ENCODE measurements around the gene HSPA1L.
"Not testable (repeated sequence)": the region's sequence is repeated elsewhere in the genome, so short reads cannot be mapped to it uniquely, and the experiment has no call there.

HSPA1L gene

GRCh38 chr6:31847276-31847978 is 32.3 kb upstream of the HSPA1L start:
- Mint-ChIP-seq H3K9me3 (no peaks in the 10 kb centered on the region), H3K27me3 (no peaks in the 10 kb centered on the region), H3K36me3 (peaks cover 3% of the 10 kb centered on the region), H3K27ac (no peak overlapping the region), H3K4me3 (no peak overlapping the region), H3K4me1 (no peaks in the 10 kb centered on the region)
- DNase-seq (ENCODE audit: low spot score in 2 of 2) (no peak), ATAC-seq (ENCODE audit: low read depth) (no peak)

GRCh38 chr6:31844507-31844906 is 29.4 kb upstream of the HSPA1L start:
- H3K9me3 Mint-ChIP-seq, result no peaks in the 10 kb centered on the region
- H3K36me3 Mint-ChIP-seq, result peaks cover 5% of the 10 kb centered on the region
- DNase-seq (ENCODE audit: low spot score in 2 of 2) (no peak), ATAC-seq (ENCODE audit: low read depth) (no peak)
- no peaks in the 10 kb centered on the region for H3K4me1 Mint-ChIP-seq
- H3K27me3 Mint-ChIP-seq, result no peaks in the 10 kb centered on the region
- no peak overlapping the region for H3K4me3 Mint-ChIP-seq
- no peak overlapping the region for H3K27ac Mint-ChIP-seq

GRCh38 chr6:31842053-31842452 is 27.0 kb upstream of the HSPA1L start:
- ATAC-seq (ENCODE audit: low read depth) (no peak), DNase-seq (ENCODE audit: low spot score in 2 of 2) (no peak)
- Mint-ChIP-seq H3K4me3 (no peak overlapping the region), H3K27me3 (no peaks in the 10 kb centered on the region), H3K9me3 (no peaks in the 10 kb centered on the region), H3K27ac (no peak overlapping the region), H3K36me3 (peaks cover 15% of the 10 kb centered on the region), H3K4me1 (peaks cover 8% of the 10 kb centered on the region)

GRCh38 chr6:31839779-31840126 is 24.7 kb upstream of the HSPA1L start:
- not testable (repeated sequence) for DNase-seq (ENCODE audit: low spot score in 2 of 2); H3K27ac Mint-ChIP-seq; H3K9me3 Mint-ChIP-seq; H3K27me3 Mint-ChIP-seq; ATAC-seq (ENCODE audit: low read depth); H3K4me3 Mint-ChIP-seq
- Mint-ChIP-seq H3K4me1 (peaks cover 24% of the 10 kb centered on the region), H3K36me3 (peaks cover 15% of the 10 kb centered on the region)

- no peak overlapping the region for H3K27ac Mint-ChIP-seq
- peaks cover 24% of the 10 kb centered on the region for H3K4me1 Mint-ChIP-seq
- DNase-seq (ENCODE audit: low spot score in 2 of 2) (no peak), ATAC-seq (ENCODE audit: low read depth) (no peak)
- H3K9me3 Mint-ChIP-seq, result no peaks in the 10 kb centered on the region
- no peak overlapping the region for H3K4me3 Mint-ChIP-seq
- H3K27me3 Mint-ChIP-seq, result no peaks in the 10 kb centered on the region
- H3K36me3 Mint-ChIP-seq, result peaks cover 15% of the 10 kb centered on the region
Observed at GRCh38 chr6:31838968-31839367, 23.9 kb upstream of the HSPA1L start.

- Mint-ChIP-seq H3K36me3 (peaks cover 15% of the 10 kb centered on the region), H3K4me1 (peaks cover 24% of the 10 kb centered on the region), H3K4me3 (peak overlapping the region; percentile 96), H3K27ac (peak overlapping the region; percentile 99)
- H3K9me3 Mint-ChIP-seq; ATAC-seq (ENCODE audit: low read depth); DNase-seq (ENCODE audit: low spot score in 2 of 2); H3K27me3 Mint-ChIP-seq: not testable (repeated sequence)
Observed at GRCh38 chr6:31838114-31838553, 23.1 kb upstream of the HSPA1L start.

GRCh38 chr6:31837369-31838113 is 22.5 kb upstream of the HSPA1L start:
- H3K4me1 Mint-ChIP-seq, result peaks cover 27% of the 10 kb centered on the region
- DNase-seq (ENCODE audit: low spot score in 2 of 2) (no peak), ATAC-seq (ENCODE audit: low read depth) (no peak)

GRCh38 chr6:31836474-31837368 is 21.6 kb upstream of the HSPA1L start:
- Mint-ChIP-seq H3K27me3 (no peaks in the 10 kb centered on the region), H3K27ac (peak overlapping the region; percentile 99), H3K9me3 (no peaks in the 10 kb centered on the region), H3K36me3 (peaks cover 15% of the 10 kb centered on the region), H3K4me3 (peak overlapping the region; percentile 96), H3K4me1 (peaks cover 27% of the 10 kb centered on the region)
- ATAC-seq (ENCODE audit: low read depth) (no peak), DNase-seq (ENCODE audit: low spot score in 2 of 2) (no peak)

More at GRCh38 chr6:31837369-31838113, 22.5 kb upstream of the HSPA1L start:
- Mint-ChIP-seq H3K4me3 (peak overlapping the region; percentile 96), H3K9me3 (no peaks in the 10 kb centered on the region), H3K27me3 (no peaks in the 10 kb centered on the region), H3K27ac (peak overlapping the region; percentile 99), H3K36me3 (peaks cover 15% of the 10 kb centered on the region)

GRCh38 chr6:31836047-31836473 is 21.0 kb upstream of the HSPA1L start:
- Mint-ChIP-seq H3K36me3 (peaks cover 13% of the 10 kb centered on the region), H3K27ac (peak overlapping the region; percentile 99), H3K4me3 (peak overlapping the region; percentile 96), H3K4me1 (peaks cover 27% of the 10 kb centered on the region), H3K9me3 (no peaks in the 10 kb centered on the region), H3K27me3 (no peaks in the 10 kb centered on the region)
- no peak for ATAC-seq (ENCODE audit: low read depth)
- DNase-seq (ENCODE audit: low spot score in 2 of 2), result no peak

GRCh38 chr6:31834367-31835250 is 19.5 kb upstream of the HSPA1L start:
- Mint-ChIP-seq H3K27ac (peak overlapping the region; percentile 99), H3K4me1 (peaks cover 38% of the 10 kb centered on the region), H3K4me3 (peak overlapping the region; percentile 96), H3K27me3 (no peaks in the 10 kb centered on the region), H3K9me3 (no peaks in the 10 kb centered on the region), H3K36me3 (peaks cover 13% of the 10 kb centered on the region)
- peak; percentile 55 for ATAC-seq (ENCODE audit: low read depth)
- DNase-seq (ENCODE audit: low spot score in 2 of 2), result peak; percentile 73 to 85

GRCh38 chr6:31831350-31832215 is 16.5 kb upstream of the HSPA1L start:
- DNase-seq (ENCODE audit: low spot score in 2 of 2), result no peak
- peak overlapping the region; percentile 80 for H3K27ac Mint-ChIP-seq
- H3K9me3 Mint-ChIP-seq, result no peaks in the 10 kb centered on the region
- peaks cover 30% of the 10 kb centered on the region for H3K4me1 Mint-ChIP-seq
- no peak for ATAC-seq (ENCODE audit: low read depth)
- no peaks in the 10 kb centered on the region for H3K27me3 Mint-ChIP-seq
- no peaks in the 10 kb centered on the region for H3K36me3 Mint-ChIP-seq
- peak overlapping the region; percentile 91 for H3K4me3 Mint-ChIP-seq

- DNase-seq (ENCODE audit: low spot score in 2 of 2) (no peak), ATAC-seq (ENCODE audit: low read depth) (no peak)
- H3K4me1 Mint-ChIP-seq, result peaks cover 24% of the 10 kb centered on the region
- peak overlapping the region; percentile 91 for H3K4me3 Mint-ChIP-seq
- no peaks in the 10 kb centered on the region for H3K36me3 Mint-ChIP-seq
- H3K27ac Mint-ChIP-seq, result peak overlapping the region; percentile 80
- no peaks in the 10 kb centered on the region for H3K27me3 Mint-ChIP-seq
- H3K9me3 Mint-ChIP-seq, result no peaks in the 10 kb centered on the region
Observed at GRCh38 chr6:31830886-31831335, 15.8 kb upstream of the HSPA1L start.
